Trophoblast cell (in vitro differentiated cells and primary cell): ENCODE results near the gene PDE1A. TPM values are rescaled to one million over a fixed set of nuclear protein-coding genes. Genes with fewer than 3 reads are reported as not detected.
A peak's percentile ranks its signal among the peaks of the same experiment; 100 is the strongest.

Experiments
- DNase-seq, 2 donors: peaks; one replicate each; pipeline ENCODE4 v3.0.0-alpha.2; 2016
- H2AFZ ChIP-seq: 2 replicates; pipeline ENCODE4 v1.6.1; 2013; ENCODE audit warnings: low read length, moderate library complexity, mild to moderate bottlenecking; ENCODE audit not compliant: insufficient read depth, poor library complexity
- H2AK5ac ChIP-seq: 2 replicates; pipeline ENCODE4 v1.6.1; 2013; ENCODE audit warnings: mild to moderate bottlenecking, low read length
- H2BK120ac ChIP-seq: 2 replicates; pipeline ENCODE4 v1.6.1; 2013; ENCODE audit warnings: low read length, mild to moderate bottlenecking, moderate library complexity; ENCODE audit not compliant: insufficient read depth, poor library complexity
- H2BK12ac ChIP-seq: 2 replicates; pipeline ENCODE4 v1.6.1; 2013; ENCODE audit warnings: mild to moderate bottlenecking, low read length, moderate library complexity
- H2BK5ac ChIP-seq: 2 replicates; pipeline ENCODE4 v1.6.1; 2013; ENCODE audit warnings: low read length, low read depth, moderate library complexity, mild to moderate bottlenecking; ENCODE audit not compliant: poor library complexity
- H3K14ac ChIP-seq: 2 replicates; pipeline ENCODE4 v1.6.1; 2013; ENCODE audit warnings: mild to moderate bottlenecking, low read length
- H3K18ac ChIP-seq: 2 replicates; pipeline ENCODE4 v1.6.1; 2013; ENCODE audit warnings: mild to moderate bottlenecking, low read length
- H3K23ac ChIP-seq: 2 replicates; pipeline ENCODE4 v1.6.1; 2013; ENCODE audit warnings: low read length
- H3K27ac ChIP-seq: 2 replicates; pipeline ENCODE4 v1.5.1; 2013; ENCODE audit warnings: low read depth, mild to moderate bottlenecking, inconsistent platforms, low read length, moderate library complexity
- H3K27me3 ChIP-seq: 2 replicates; pipeline ENCODE4 v1.6.1; 2013; ENCODE audit warnings: inconsistent platforms, mild to moderate bottlenecking, low read length, moderate library complexity; ENCODE audit not compliant: insufficient read depth
- H3K36me3 ChIP-seq, 2 experiments: 1 replicate in 1 of 2; 2 replicates in 1 of 2; pipeline ENCODE4 v1.6.1; 2013; ENCODE audit warnings: low read length in 2 of 2, mild to moderate bottlenecking in 2 of 2, moderate library complexity in 1 of 2; ENCODE audit not compliant: insufficient read depth in 2 of 2, control insufficient read depth in 1 of 2
- H3K4ac ChIP-seq: 2 replicates; pipeline ENCODE4 v1.6.1; 2013; ENCODE audit warnings: low read depth, mild to moderate bottlenecking, low read length, moderate library complexity
- H3K4me1 ChIP-seq, 2 experiments: 1 replicate in 1 of 2; 2 replicates in 1 of 2; pipeline ENCODE4 v1.6.1; 2013; ENCODE audit warnings: low read length in 2 of 2, mild to moderate bottlenecking in 2 of 2, moderate library complexity in 1 of 2; ENCODE audit not compliant: insufficient read depth in 2 of 2, control insufficient read depth in 1 of 2
- H3K4me2 ChIP-seq: 2 replicates; pipeline ENCODE4 v1.6.1; 2013; ENCODE audit warnings: inconsistent platforms, mild to moderate bottlenecking, low read length, moderate library complexity
- H3K4me3 ChIP-seq: 2 replicates; pipeline ENCODE4 v1.5.1; 2013; ENCODE audit warnings: mild to moderate bottlenecking, low read depth, low read length, inconsistent platforms
- H3K79me1 ChIP-seq: one replicate; pipeline ENCODE4 v1.6.1; 2013; ENCODE audit warnings: low read length
- H3K79me2 ChIP-seq: 2 replicates; pipeline ENCODE4 v1.6.1; 2013; ENCODE audit warnings: low read length, mild to moderate bottlenecking; ENCODE audit not compliant: control insufficient read depth, insufficient read depth, poor library complexity
- H3K9ac ChIP-seq: 2 replicates; pipeline ENCODE4 v1.6.1; 2013; ENCODE audit warnings: mild to moderate bottlenecking, low read length
- H3K9me3 ChIP-seq: 2 replicates; pipeline ENCODE4 v1.6.1; 2013; ENCODE audit warnings: low read depth, mild to moderate bottlenecking, control low read depth, inconsistent platforms, low read length; ENCODE audit not compliant: insufficient read depth
- H4K12ac ChIP-seq: 2 replicates; pipeline ENCODE4 v1.6.1; 2013; ENCODE audit warnings: low read depth, mild to moderate bottlenecking, low read length, moderate library complexity
- H4K8ac ChIP-seq: 2 replicates; pipeline ENCODE4 v1.6.1; 2013; ENCODE audit warnings: low read depth, mild to moderate bottlenecking, low read length, moderate library complexity
- H4K91ac ChIP-seq: one replicate; pipeline ENCODE4 v1.6.1; 2013; ENCODE audit warnings: low read depth, mild to moderate bottlenecking, low read length, moderate library complexity
- WGBS: extraction: QIAGEN DNeasy Blood & Tissue Kit; methylation state at CpG from one replicate; pipeline ENCODE4 v1.1.7; 2013; ENCODE audit warnings: missing lambda C conversion rate; ENCODE audit not compliant: insufficient read length, insufficient coverage; ENCODE audit errors: extremely low coverage; 5-methylcytosine and 5-hydroxymethylcytosine counted together
- polyA plus RNA-seq: library from polyadenylated mRNA; stranded (reverse); fragments of 200-250 nt; gene quantifications from 2 replicates; pipeline ENCODE4 v1.2.3, GENCODE V29; 2013

Gene PDE1A
- 0.21 and 0.25 TPM in 2 replicates for polyA plus RNA-seq

DNA sequence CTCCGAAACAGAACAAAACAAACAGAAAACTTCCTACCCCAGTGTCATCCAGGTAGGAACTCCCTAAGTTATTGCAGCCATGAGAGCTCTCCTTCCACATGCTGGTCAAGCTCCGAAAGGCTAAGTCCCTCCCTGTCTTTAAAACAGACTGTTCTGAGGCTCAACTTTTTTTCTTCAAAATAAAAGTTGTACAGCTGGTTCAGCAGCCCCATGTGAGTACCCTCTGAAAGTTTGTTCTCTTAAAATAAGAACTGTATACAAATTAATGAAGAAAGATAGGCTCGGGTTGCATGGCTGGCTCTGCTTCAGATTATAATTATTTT lies at the start of gene PDE1A:
TSS of gene PDE1A (minus strand) at position 119 of the 323 bp plus-strand sequence.
- no peaks in the 10 kb centered on the region for H3K9me3 ChIP-seq
- no peak within 1 kb of the TSS for H3K4me3 ChIP-seq
- no peak within 1 kb of the TSS for H3K27ac ChIP-seq
- no peak within 1 kb of the TSS for H3K18ac ChIP-seq
- no peak within 1 kb of the TSS for H3K9ac ChIP-seq
- H3K27me3 ChIP-seq: no peaks in the 10 kb centered on the region
- H3K4ac ChIP-seq: no peak within 1 kb of the TSS
- H2BK5ac ChIP-seq: no peak within 1 kb of the TSS
- WGBS: no CpG with 5 or more reads among the region's 3 CpGs
- no peak within 1 kb of the TSS for H3K4me2 ChIP-seq
- no peaks in the 10 kb centered on the region for H3K79me1 ChIP-seq
- H2AK5ac ChIP-seq: no peak within 1 kb of the TSS
- H3K36me3 ChIP-seq: no peaks in the 10 kb centered on the region
- no peak within 1 kb of the TSS for H3K23ac ChIP-seq
- H4K8ac ChIP-seq: no peak within 1 kb of the TSS
- no peak within 1 kb of the TSS for H2BK12ac ChIP-seq
- H3K14ac ChIP-seq: no peak within 1 kb of the TSS
- H4K12ac ChIP-seq: no peak within 1 kb of the TSS
- no peak within 1 kb of the TSS for H2AFZ ChIP-seq
- peaks cover 0 to 3% of the 10 kb centered on the region in 2 experiments for H3K4me1 ChIP-seq
- no peaks in the 10 kb centered on the region for H3K79me2 ChIP-seq
- no peak within 1 kb of the TSS for H4K91ac ChIP-seq
- H2BK120ac ChIP-seq: no peak within 1 kb of the TSS
- DNase-seq: peak in 1 of 2 donors; percentile 4

DNA sequence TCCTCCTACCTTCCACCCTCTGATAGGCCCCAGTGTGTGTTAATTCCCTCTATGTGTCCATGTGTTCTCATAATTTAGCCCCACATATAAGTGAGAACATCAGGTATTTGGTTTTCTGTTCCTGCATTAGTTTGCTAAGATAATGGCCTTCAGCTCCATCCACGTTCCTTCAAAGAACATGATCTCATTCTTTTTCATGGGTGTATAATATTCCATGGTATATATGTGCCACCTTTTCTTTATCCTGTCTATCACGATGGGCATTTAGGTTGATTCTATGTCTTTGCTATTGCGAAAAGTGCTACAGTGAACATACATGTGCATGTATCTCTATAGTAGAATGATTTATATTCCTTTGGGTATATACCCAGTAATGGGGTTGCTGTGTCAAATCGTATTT lies 46.8 kb upstream of the PDE1A start:
- no CpG with 5 or more reads among the region's 4 CpGs for WGBS
- Histone ChIP-seq H3K36me3 (no peaks in the 10 kb centered on the region), H3K4ac (no peak overlapping the region), H2AFZ (no peak overlapping the region), H4K8ac (no peak overlapping the region), H3K4me3 (no peak overlapping the region), H3K4me1 (peaks cover 0 to 2% of the 10 kb centered on the region in 2 experiments), H3K79me2 (no peaks in the 10 kb centered on the region), H3K27me3 (no peaks in the 10 kb centered on the region), H3K14ac (no peak overlapping the region), H3K79me1 (no peaks in the 10 kb centered on the region), H3K9ac (no peak overlapping the region), H4K91ac (no peak overlapping the region), H2BK12ac (no peak overlapping the region), H2AK5ac (no peak overlapping the region), H2BK120ac (no peak overlapping the region), H3K23ac (no peak overlapping the region), H3K18ac (no peak overlapping the region), H2BK5ac (no peak overlapping the region), H3K27ac (no peak overlapping the region), H3K9me3 (no peaks in the 10 kb centered on the region), H4K12ac (no peak overlapping the region), H3K4me2 (no peak overlapping the region)
- DNase-seq: no peak

DNA sequence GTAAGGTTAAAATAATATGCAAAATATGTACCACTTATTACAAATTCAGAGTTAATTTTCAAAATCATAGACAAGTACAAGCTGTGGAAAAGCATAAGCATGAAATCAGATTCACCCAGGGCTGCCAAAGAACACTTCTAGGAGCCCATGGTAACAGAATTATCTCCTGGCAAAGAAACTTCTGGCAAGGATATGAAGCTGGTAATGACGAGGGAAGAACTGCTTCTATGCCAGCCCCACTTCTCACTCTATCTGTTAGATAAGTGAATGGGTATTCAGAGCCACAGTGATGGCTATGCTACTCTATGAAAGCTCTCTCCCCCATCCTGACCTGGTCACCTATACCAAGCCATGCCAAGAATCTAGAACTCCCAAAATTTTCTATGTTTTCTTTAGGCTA lies 36.9 kb upstream of the PDE1A start:
- Histone ChIP-seq H3K79me1 (no peaks in the 10 kb centered on the region), H3K79me2 (no peaks in the 10 kb centered on the region), H4K8ac (no peak overlapping the region), H3K4me3 (no peak overlapping the region), H2BK5ac (no peak overlapping the region), H2AFZ (no peak overlapping the region), H3K36me3 (no peaks in the 10 kb centered on the region), H3K27me3 (no peaks in the 10 kb centered on the region), H2BK120ac (no peak overlapping the region), H3K4me1 (no peaks in the 10 kb centered on the region), H4K12ac (no peak overlapping the region), H3K9me3 (no peaks in the 10 kb centered on the region), H3K9ac (no peak overlapping the region), H3K14ac (no peak overlapping the region), H3K18ac (no peak overlapping the region), H3K23ac (no peak overlapping the region), H4K91ac (no peak overlapping the region), H3K27ac (no peak overlapping the region), H2AK5ac (no peak overlapping the region), H3K4ac (no peak overlapping the region), H3K4me2 (no peak overlapping the region), H2BK12ac (no peak overlapping the region)
- no CpG with 5 or more reads among the region's 1 CpG for WGBS
- DNase-seq: no peak

DNA sequence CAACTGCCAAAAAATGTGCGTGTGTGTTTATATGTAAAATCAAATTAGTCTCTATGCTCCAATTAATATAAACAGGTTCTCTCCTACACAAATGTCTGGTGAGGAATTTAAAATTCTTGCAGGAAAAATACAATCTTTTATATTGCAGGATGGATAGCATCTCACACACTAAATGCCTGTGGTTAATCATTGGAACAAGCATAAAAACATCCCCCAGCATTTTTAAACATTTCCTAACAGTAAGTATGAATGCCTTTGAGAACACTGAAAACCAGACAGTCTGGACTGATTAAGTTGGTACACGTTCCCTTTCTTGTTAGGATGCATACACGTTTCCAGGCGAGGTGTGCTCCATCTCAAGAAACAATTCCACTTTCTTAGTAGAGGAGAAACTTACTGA lies 29.9 kb upstream of the PDE1A start:
- H3K9me3 ChIP-seq: no peaks in the 10 kb centered on the region
- no peak overlapping the region for H2AK5ac ChIP-seq
- H2BK5ac ChIP-seq: no peak overlapping the region
- H3K14ac ChIP-seq: no peak overlapping the region
- H3K36me3 ChIP-seq: no peaks in the 10 kb centered on the region
- no peaks in the 10 kb centered on the region for H3K27me3 ChIP-seq
- no peak overlapping the region for H3K4me2 ChIP-seq
- no peak overlapping the region for H4K91ac ChIP-seq
- H3K4ac ChIP-seq: no peak overlapping the region
- no CpG with 5 or more reads among the region's 4 CpGs for WGBS
- no peaks in the 10 kb centered on the region for H3K79me1 ChIP-seq
- no peak overlapping the region for H2BK12ac ChIP-seq
- no peak overlapping the region for H3K23ac ChIP-seq
- no peaks in the 10 kb centered on the region for H3K79me2 ChIP-seq
- H3K18ac ChIP-seq: no peak overlapping the region
- no peaks in the 10 kb centered on the region for H3K4me1 ChIP-seq
- no peak overlapping the region for H3K9ac ChIP-seq
- no peak overlapping the region for H2BK120ac ChIP-seq
- DNase-seq: peak in 1 of 2 donors; percentile 34
- no peak overlapping the region for H2AFZ ChIP-seq
- no peak overlapping the region for H3K27ac ChIP-seq
- H4K8ac ChIP-seq: no peak overlapping the region
- no peak overlapping the region for H4K12ac ChIP-seq
- H3K4me3 ChIP-seq: no peak overlapping the region
